Adipocyte (in vitro differentiated cells): ENCODE measurements around the gene SLFNL1.
A peak's percentile ranks its signal among the peaks of the same experiment; 100 is the strongest.

Experiments
- DNase-seq: peaks from one replicate; pipeline ENCODE4 v3.0.0-alpha.2; 2015; ENCODE audit warnings: low read depth
- H3K27me3 ChIP-seq: replicated peaks from 2 replicates; pipeline ENCODE4 v1.7.0; 2013; ENCODE audit warnings: mild to moderate bottlenecking, low read length, moderate library complexity; ENCODE audit not compliant: control insufficient read depth, insufficient read depth
- H3K36me3 ChIP-seq: 2 replicates; pipeline ENCODE4 v1.7.0; 2013; ENCODE audit warnings: low read length, mild to moderate bottlenecking, moderate library complexity; ENCODE audit not compliant: control insufficient read depth, insufficient read depth, severe bottlenecking
- H3K4me1 ChIP-seq: 2 replicates; pipeline ENCODE4 v1.7.0; 2013; ENCODE audit warnings: mild to moderate bottlenecking, low read length, moderate library complexity; ENCODE audit not compliant: control insufficient read depth, insufficient read depth
- H3K4me3 ChIP-seq: 2 replicates; pipeline ENCODE4 v1.7.0; 2013; ENCODE audit warnings: mild to moderate bottlenecking, low read length, moderate library complexity
- H3K9ac ChIP-seq: 2 replicates; pipeline ENCODE4 v1.7.0; 2013; ENCODE audit warnings: mild to moderate bottlenecking, low read length, moderate library complexity
- H3K9me3 ChIP-seq: 2 replicates; pipeline ENCODE4 v1.7.0; 2013; ENCODE audit warnings: mild to moderate bottlenecking, low read length, moderate library complexity; ENCODE audit not compliant: control insufficient read depth

The SLFNL1 gene

GRCh38 chr1:40985161-40985560 lies 36.4 kb downstream of the SLFNL1 start:
- no peak overlapping the region for H3K9ac ChIP-seq
- no peaks in the 10 kb centered on the region for H3K9me3 ChIP-seq
- peaks cover 60% of the 10 kb centered on the region for H3K36me3 ChIP-seq
- no peaks in the 10 kb centered on the region for H3K27me3 ChIP-seq
- H3K4me1 ChIP-seq, result peaks cover 65% of the 10 kb centered on the region
- H3K4me3 ChIP-seq, result no peak overlapping the region
- DNase-seq, result no peak

GRCh38 chr1:40984531-40984930 lies 37.0 kb downstream of the SLFNL1 start:
- H3K36me3 ChIP-seq, result peaks cover 54% of the 10 kb centered on the region
- no peaks in the 10 kb centered on the region for H3K9me3 ChIP-seq
- DNase-seq, result no peak
- no peaks in the 10 kb centered on the region for H3K27me3 ChIP-seq
- H3K4me1 ChIP-seq, result peaks cover 65% of the 10 kb centered on the region
- H3K9ac ChIP-seq, result no peak overlapping the region
- no peak overlapping the region for H3K4me3 ChIP-seq

DNA sequence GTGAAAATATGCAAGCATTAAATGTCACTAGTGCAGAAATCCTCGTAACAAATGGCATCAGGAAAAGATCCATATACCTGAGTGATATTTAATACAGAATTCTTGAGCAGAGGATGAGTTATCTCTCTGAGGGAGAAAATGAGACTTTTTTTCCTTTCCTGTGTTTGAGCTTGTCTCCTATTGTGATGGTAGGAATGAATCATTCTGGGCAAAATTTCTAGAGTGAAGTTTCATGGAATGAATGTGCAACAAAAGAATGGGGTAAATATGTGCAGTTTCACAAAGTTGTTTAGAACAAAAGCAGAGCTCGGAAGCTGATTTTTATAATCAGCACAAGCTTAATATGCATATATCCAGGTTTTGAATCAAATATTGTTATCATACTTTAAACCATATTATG lies 37.5 kb downstream of the SLFNL1 start:
- Histone ChIP-seq H3K4me1 (peaks cover 67% of the 10 kb centered on the region), H3K27me3 (no peaks in the 10 kb centered on the region), H3K36me3 (peaks cover 49% of the 10 kb centered on the region), H3K9me3 (no peaks in the 10 kb centered on the region), H3K9ac (no peak overlapping the region), H3K4me3 (no peak overlapping the region)
- peak; percentile 73 for DNase-seq

DNA sequence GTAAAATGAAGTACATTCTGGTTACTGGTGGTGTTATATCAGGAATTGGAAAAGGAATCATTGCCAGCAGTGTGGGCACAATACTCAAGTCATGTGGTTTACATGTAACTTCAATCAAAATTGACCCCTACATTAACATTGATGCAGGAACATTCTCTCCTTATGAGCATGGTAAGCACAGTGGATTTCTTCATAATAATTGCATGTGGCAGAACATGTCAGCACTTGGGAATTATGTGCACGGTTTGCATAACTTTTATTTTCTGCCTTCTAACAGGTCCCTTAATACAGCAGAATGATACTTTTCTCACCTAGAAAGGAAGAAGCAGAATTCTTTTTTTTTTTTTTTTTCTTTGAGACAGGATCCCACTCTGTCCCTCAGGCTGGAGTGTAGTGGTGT lies 38.2 kb downstream of the SLFNL1 start:
- Histone ChIP-seq H3K36me3 (peaks cover 41% of the 10 kb centered on the region), H3K27me3 (no peaks in the 10 kb centered on the region), H3K9me3 (no peaks in the 10 kb centered on the region), H3K4me3 (no peak overlapping the region), H3K4me1 (peaks cover 71% of the 10 kb centered on the region), H3K9ac (no peak overlapping the region)
- DNase-seq, result peak; percentile 56

GRCh38 chr1:40982721-40983120 lies 38.8 kb downstream of the SLFNL1 start:
- Histone ChIP-seq H3K9me3 (no peaks in the 10 kb centered on the region), H3K4me1 (peaks cover 69% of the 10 kb centered on the region), H3K36me3 (peaks cover 36% of the 10 kb centered on the region), H3K4me3 (no peak overlapping the region), H3K9ac (no peak overlapping the region), H3K27me3 (no peaks in the 10 kb centered on the region)
- no peak for DNase-seq

DNA sequence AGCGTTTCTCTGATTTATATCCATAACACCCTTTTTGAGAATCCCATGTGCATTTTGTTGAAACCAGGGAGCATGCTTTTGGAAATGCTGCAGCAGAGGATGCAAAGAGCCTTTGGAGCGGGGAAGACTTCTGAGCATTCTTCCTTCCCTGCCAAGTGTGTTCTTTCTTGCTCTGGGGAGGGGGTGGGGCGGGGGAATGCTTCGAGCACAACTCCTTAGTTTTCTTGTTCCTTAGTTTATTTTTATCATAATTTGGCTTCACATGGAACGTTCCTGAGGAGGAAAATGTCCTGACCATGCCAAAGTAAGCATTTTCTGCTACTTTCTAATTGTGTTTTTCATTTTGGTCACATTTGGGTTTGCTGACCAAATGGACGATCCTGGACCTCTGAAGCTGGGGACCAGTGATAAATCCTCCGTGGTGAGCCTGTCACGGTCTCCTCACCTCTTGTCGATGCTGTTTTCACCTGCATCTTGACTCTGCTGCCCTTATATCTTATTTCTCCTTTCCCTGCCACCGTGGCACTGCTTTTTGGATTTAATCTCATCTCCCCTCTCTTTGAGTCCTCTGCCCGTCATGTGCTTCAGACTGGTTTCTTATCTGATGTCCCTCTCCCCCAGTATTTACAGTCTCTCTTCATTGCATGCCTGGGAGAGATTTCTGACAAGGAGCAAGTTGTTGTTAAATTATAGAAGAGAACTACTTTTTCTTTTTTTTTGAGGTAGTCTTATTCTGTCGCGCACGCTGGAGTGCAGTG lies 39.7 kb downstream of the SLFNL1 start:
- H3K9ac ChIP-seq, result peak overlapping the region; percentile 92
- no peaks in the 10 kb centered on the region for H3K9me3 ChIP-seq
- peak; percentile 60 for DNase-seq
- H3K36me3 ChIP-seq, result peaks cover 27% of the 10 kb centered on the region
- peak overlapping the region; percentile 89 for H3K4me3 ChIP-seq
- H3K27me3 ChIP-seq, result no peaks in the 10 kb centered on the region
- H3K4me1 ChIP-seq, result peaks cover 62% of the 10 kb centered on the region

DNA sequence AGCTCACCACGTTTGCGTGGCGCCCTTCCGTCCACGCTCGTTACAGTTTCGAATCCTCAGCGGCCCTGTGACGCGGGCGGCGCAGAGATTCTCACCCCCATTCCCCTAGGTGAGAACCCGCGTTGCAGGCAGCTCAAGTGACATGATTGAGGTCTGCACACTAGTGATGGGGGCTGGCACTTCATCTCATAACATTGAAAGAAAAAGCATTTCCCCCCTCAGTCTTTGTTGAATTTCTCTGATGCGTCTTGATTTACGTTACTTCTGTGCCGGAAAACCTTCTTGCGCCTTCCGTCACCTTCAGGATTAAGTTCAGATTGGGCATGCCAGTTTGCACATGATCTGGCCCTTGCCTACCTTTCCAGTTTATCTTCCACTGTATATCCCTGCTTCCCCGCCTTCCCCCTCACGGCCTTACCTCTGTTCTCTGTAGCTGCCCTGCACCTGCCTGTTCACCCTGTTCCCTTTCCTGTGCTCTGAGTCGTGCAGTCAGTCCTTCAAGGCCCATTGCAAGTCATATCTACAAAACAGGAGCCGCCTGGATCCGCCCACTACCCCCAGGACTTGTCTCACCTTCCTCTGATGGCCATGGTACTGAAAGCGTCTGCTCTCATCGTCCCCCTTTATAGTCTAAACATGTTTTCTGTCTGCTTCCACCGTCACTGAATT lies 40.9 kb downstream of the SLFNL1 start:
- peak overlapping the region; percentile 89 for H3K4me3 ChIP-seq
- DNase-seq, result peak; percentile 34
- peak overlapping the region; percentile 92 for H3K9ac ChIP-seq
- no peaks in the 10 kb centered on the region for H3K27me3 ChIP-seq
- peaks cover 59% of the 10 kb centered on the region for H3K4me1 ChIP-seq
- H3K9me3 ChIP-seq, result no peaks in the 10 kb centered on the region
- peaks cover 14% of the 10 kb centered on the region for H3K36me3 ChIP-seq

DNA sequence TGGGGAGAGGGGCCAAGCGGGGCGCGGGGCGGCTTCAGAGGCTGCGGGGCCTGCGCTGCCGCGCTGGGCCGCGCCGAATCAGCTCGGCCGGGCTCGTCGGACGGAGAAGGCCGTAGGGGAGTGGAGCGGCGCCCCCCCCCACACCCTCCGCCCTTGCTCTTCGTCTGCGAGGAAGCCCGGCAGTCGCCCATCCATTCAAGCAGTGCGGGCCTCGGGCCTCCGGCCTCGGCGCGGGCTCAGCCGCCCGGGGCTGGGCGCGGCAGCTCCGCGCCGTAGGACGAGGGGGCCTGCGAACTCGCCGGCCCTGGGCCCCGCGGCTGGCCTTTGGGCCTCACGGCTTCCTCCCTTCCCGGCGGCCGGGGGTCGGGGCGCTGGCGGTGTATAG lies 41.5 kb downstream of the SLFNL1 start:
- Histone ChIP-seq H3K27me3 (no peaks in the 10 kb centered on the region), H3K9ac (peak overlapping the region; percentile 92), H3K4me1 (peaks cover 53% of the 10 kb centered on the region), H3K36me3 (peaks cover 9% of the 10 kb centered on the region), H3K4me3 (peak overlapping the region; percentile 89), H3K9me3 (no peaks in the 10 kb centered on the region)
- no peak for DNase-seq

- Histone ChIP-seq H3K27me3 (no peaks in the 10 kb centered on the region), H3K9ac (peak within 1 kb of the TSS; percentile 92), H3K4me3 (peak within 1 kb of the TSS; percentile 89), H3K4me1 (peaks cover 49% of the 10 kb centered on the region), H3K9me3 (no peaks in the 10 kb centered on the region), H3K36me3 (peaks cover 3% of the 10 kb centered on the region)
- DNase-seq, result peak; percentile 98
Measured at GRCh38 chr1:40979241-40980067, 42.1 kb downstream of the SLFNL1 start, which contains the start of gene CTPS1. Gene CTPS1, plus strand, starts transcription at chr1:40979696. Its CDS starts 3,595 bp downstream, at chr1:40983291.

DNA sequence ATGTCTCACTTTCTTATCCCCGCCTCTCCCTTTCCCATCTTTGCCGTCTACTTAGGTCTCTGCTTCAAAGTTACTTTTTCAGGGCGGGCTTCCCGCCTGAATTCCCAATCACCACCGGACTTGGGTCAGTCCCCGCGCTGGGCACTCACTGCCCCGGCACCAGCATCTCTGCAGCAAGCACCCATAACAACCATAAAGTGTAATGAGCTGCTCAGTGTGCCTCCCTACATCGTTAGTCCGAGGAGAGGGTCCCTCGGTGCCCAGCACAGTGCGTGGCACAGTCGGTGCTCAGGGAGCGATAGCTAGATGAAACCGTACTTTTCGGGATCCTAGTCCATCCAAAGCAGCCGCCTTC lies 42.7 kb downstream of the SLFNL1 start:
- no peak for DNase-seq
- peak overlapping the region; percentile 92 for H3K9ac ChIP-seq
- H3K27me3 ChIP-seq, result no peaks in the 10 kb centered on the region
- H3K4me1 ChIP-seq, result peaks cover 43% of the 10 kb centered on the region
- H3K4me3 ChIP-seq, result peak overlapping the region; percentile 89
- H3K36me3 ChIP-seq, result no peaks in the 10 kb centered on the region
- no peaks in the 10 kb centered on the region for H3K9me3 ChIP-seq

GRCh38 chr1:40977716-40978115 lies 43.8 kb downstream of the SLFNL1 start:
- H3K9ac ChIP-seq, result no peak overlapping the region
- H3K9me3 ChIP-seq, result no peaks in the 10 kb centered on the region
- peak; percentile 15 for DNase-seq
- H3K4me3 ChIP-seq, result no peak overlapping the region
- no peaks in the 10 kb centered on the region for H3K36me3 ChIP-seq
- H3K4me1 ChIP-seq, result peaks cover 31% of the 10 kb centered on the region
- H3K27me3 ChIP-seq, result no peaks in the 10 kb centered on the region
